ENCODE data around the gene SPN.
"Not testable (repeated sequence)": the region's sequence is repeated elsewhere in the genome, so short reads cannot be mapped to it uniquely, and the experiment has no call there.

The SPN gene

GRCh38 chr16:29663016-29663806 lies at the start of gene SPN:
Gene SPN (plus strand): TSS chr16:29663247. CDS start chr16:29663729, 482 bp downstream.
- Mint-ChIP-seq H3K4me3 (peak within 1 kb of the TSS; percentile 97), H3K27me3 (ENCODE audit: low read depth) (no peaks in the 10 kb centered on the region), H3K27ac (peak within 1 kb of the TSS; percentile 95), H3K9me3 (no peaks in the 10 kb centered on the region), H3K4me1 (ENCODE audit: low read depth) (peaks cover 37% of the 10 kb centered on the region), H3K36me3 (ENCODE audit: low read depth) (peaks cover 51% of the 10 kb centered on the region)
- DNase-seq (ENCODE audit: low spot score) = peak; percentile 67

- H3K27me3 Mint-ChIP-seq (ENCODE audit: low read depth); H3K9me3 Mint-ChIP-seq: not testable (repeated sequence)
- peak; percentile 90 for DNase-seq (ENCODE audit: low spot score)
- peaks cover 10% of the 10 kb centered on the region for H3K36me3 Mint-ChIP-seq (ENCODE audit: low read depth)
- peaks cover 12% of the 10 kb centered on the region for H3K4me1 Mint-ChIP-seq (ENCODE audit: low read depth)
- peak overlapping the region; percentile 98 for H3K27ac Mint-ChIP-seq
- H3K4me3 Mint-ChIP-seq = peak overlapping the region; percentile 96
Measured at GRCh38 chr16:29613307-29614057, 49.6 kb upstream of the SPN start.

GRCh38 chr16:29614691-29615314 lies 48.2 kb upstream of the SPN start:
- not testable (repeated sequence) for H3K9me3 Mint-ChIP-seq; H3K4me1 Mint-ChIP-seq (ENCODE audit: low read depth); DNase-seq (ENCODE audit: low spot score); H3K4me3 Mint-ChIP-seq; H3K27me3 Mint-ChIP-seq (ENCODE audit: low read depth)
- Mint-ChIP-seq H3K27ac (peak overlapping the region; percentile 52), H3K36me3 (ENCODE audit: low read depth) (peaks cover 10% of the 10 kb centered on the region)

- not testable (repeated sequence) for H3K4me1 Mint-ChIP-seq (ENCODE audit: low read depth); H3K4me3 Mint-ChIP-seq; H3K27me3 Mint-ChIP-seq (ENCODE audit: low read depth); DNase-seq (ENCODE audit: low spot score); H3K27ac Mint-ChIP-seq; H3K9me3 Mint-ChIP-seq
- H3K36me3 Mint-ChIP-seq (ENCODE audit: low read depth) = peaks cover 10% of the 10 kb centered on the region
Measured at GRCh38 chr16:29616127-29616526, 46.9 kb upstream of the SPN start.

- not testable (repeated sequence) for DNase-seq (ENCODE audit: low spot score); H3K27ac Mint-ChIP-seq
Measured at GRCh38 chr16:29620591-29620990, 42.5 kb upstream of the SPN start.

GRCh38 chr16:29622738-29623137 lies 40.3 kb upstream of the SPN start:
- not testable (repeated sequence) for DNase-seq (ENCODE audit: low spot score); H3K27ac Mint-ChIP-seq; H3K4me1 Mint-ChIP-seq (ENCODE audit: low read depth); H3K36me3 Mint-ChIP-seq (ENCODE audit: low read depth); H3K27me3 Mint-ChIP-seq (ENCODE audit: low read depth); H3K9me3 Mint-ChIP-seq; H3K4me3 Mint-ChIP-seq

More at GRCh38 chr16:29620591-29620990, 42.5 kb upstream of the SPN start:
- H3K4me1 Mint-ChIP-seq (ENCODE audit: low read depth); H3K4me3 Mint-ChIP-seq; H3K36me3 Mint-ChIP-seq (ENCODE audit: low read depth); H3K9me3 Mint-ChIP-seq; H3K27me3 Mint-ChIP-seq (ENCODE audit: low read depth): not testable (repeated sequence)

- DNase-seq (ENCODE audit: low spot score); H3K27ac Mint-ChIP-seq; H3K27me3 Mint-ChIP-seq (ENCODE audit: low read depth); H3K4me3 Mint-ChIP-seq; H3K9me3 Mint-ChIP-seq; H3K4me1 Mint-ChIP-seq (ENCODE audit: low read depth); H3K36me3 Mint-ChIP-seq (ENCODE audit: low read depth): not testable (repeated sequence)
Measured at GRCh38 chr16:29623253-29623652, 39.8 kb upstream of the SPN start.

- not testable (repeated sequence) for H3K27ac Mint-ChIP-seq; H3K27me3 Mint-ChIP-seq (ENCODE audit: low read depth); H3K9me3 Mint-ChIP-seq
Measured at GRCh38 chr16:29625114-29625513, 37.9 kb upstream of the SPN start.

GRCh38 chr16:29626778-29627331 lies 36.2 kb upstream of the SPN start:
- H3K27me3 Mint-ChIP-seq (ENCODE audit: low read depth); H3K9me3 Mint-ChIP-seq; H3K36me3 Mint-ChIP-seq (ENCODE audit: low read depth): not testable (repeated sequence)
- peak overlapping the region; percentile 90 for H3K27ac Mint-ChIP-seq
- peaks cover 11% of the 10 kb centered on the region for H3K4me1 Mint-ChIP-seq (ENCODE audit: low read depth)
- peak; percentile 82 for DNase-seq (ENCODE audit: low spot score)
- peak overlapping the region; percentile 76 for H3K4me3 Mint-ChIP-seq

More at GRCh38 chr16:29625114-29625513, 37.9 kb upstream of the SPN start:
- peaks cover 11% of the 10 kb centered on the region for H3K4me1 Mint-ChIP-seq (ENCODE audit: low read depth)
- DNase-seq (ENCODE audit: low spot score); H3K36me3 Mint-ChIP-seq (ENCODE audit: low read depth); H3K4me3 Mint-ChIP-seq: not testable (repeated sequence)

GRCh38 chr16:29627661-29628075 lies 35.4 kb upstream of the SPN start:
- peaks cover 11% of the 10 kb centered on the region for H3K4me1 Mint-ChIP-seq (ENCODE audit: low read depth)
- DNase-seq (ENCODE audit: low spot score); H3K4me3 Mint-ChIP-seq; H3K9me3 Mint-ChIP-seq; H3K36me3 Mint-ChIP-seq (ENCODE audit: low read depth); H3K27me3 Mint-ChIP-seq (ENCODE audit: low read depth): not testable (repeated sequence)
- peak overlapping the region; percentile 41 for H3K27ac Mint-ChIP-seq

GRCh38 chr16:29628707-29629106 lies 34.3 kb upstream of the SPN start:
- H3K27ac Mint-ChIP-seq; H3K9me3 Mint-ChIP-seq; DNase-seq (ENCODE audit: low spot score); H3K36me3 Mint-ChIP-seq (ENCODE audit: low read depth); H3K4me3 Mint-ChIP-seq; H3K27me3 Mint-ChIP-seq (ENCODE audit: low read depth): not testable (repeated sequence)
- H3K4me1 Mint-ChIP-seq (ENCODE audit: low read depth) = peaks cover 11% of the 10 kb centered on the region

GRCh38 chr16:29629318-29629717 lies 33.7 kb upstream of the SPN start:
- not testable (repeated sequence) for DNase-seq (ENCODE audit: low spot score); H3K36me3 Mint-ChIP-seq (ENCODE audit: low read depth); H3K4me3 Mint-ChIP-seq; H3K27me3 Mint-ChIP-seq (ENCODE audit: low read depth); H3K27ac Mint-ChIP-seq; H3K9me3 Mint-ChIP-seq
- H3K4me1 Mint-ChIP-seq (ENCODE audit: low read depth) = peaks cover 11% of the 10 kb centered on the region

GRCh38 chr16:29631658-29632057 lies 31.4 kb upstream of the SPN start:
- not testable (repeated sequence) for H3K36me3 Mint-ChIP-seq (ENCODE audit: low read depth); H3K4me3 Mint-ChIP-seq; H3K27me3 Mint-ChIP-seq (ENCODE audit: low read depth); H3K4me1 Mint-ChIP-seq (ENCODE audit: low read depth); DNase-seq (ENCODE audit: low spot score); H3K9me3 Mint-ChIP-seq; H3K27ac Mint-ChIP-seq

- H3K4me3 Mint-ChIP-seq; DNase-seq (ENCODE audit: low spot score); H3K9me3 Mint-ChIP-seq; H3K27me3 Mint-ChIP-seq (ENCODE audit: low read depth); H3K4me1 Mint-ChIP-seq (ENCODE audit: low read depth); H3K27ac Mint-ChIP-seq; H3K36me3 Mint-ChIP-seq (ENCODE audit: low read depth): not testable (repeated sequence)
Measured at GRCh38 chr16:29635902-29636301, 27.1 kb upstream of the SPN start.
